Activated naive CD8-positive, alpha-beta T cell treated with anti-CD3 and anti-CD28 coated beads, Interleukin-2, amount 10 ng/mL, durations not matched to agents 7 days and 5 days (primary cell): ENCODE data around the gene CPM. TPM values are rescaled to one million over a fixed set of nuclear protein-coding genes. Genes with fewer than 3 reads are reported as not detected.

ENCODE experiments used
- ATAC-seq: fragments of 150-1000 bp; cut with Tn5 transposase; one replicate; pipeline ENCODE4 v1.10.0; 2021; ENCODE audit warnings: low read depth, moderate library complexity
- POLR2A ChIA-PET: fragments of 350-600 bp; sonication (Branson Sonifier 250); formaldehyde crosslinking; loops from one replicate; lab custom pipeline; 2021; ENCODE audit warnings: antibody characterized with exemption; lab: Charles Lee
- DNase-seq: peaks from one replicate; pipeline ENCODE4 v3.0.0; 2021
- H3K27ac Mint-ChIP-seq: one replicate; pipeline ENCODE4 v1.8.0; 2022; ENCODE audit warnings: mild to moderate bottlenecking, mixed read lengths
- H3K27me3 Mint-ChIP-seq: one replicate; pipeline ENCODE4 v1.8.0; 2022; ENCODE audit warnings: mild to moderate bottlenecking, moderate library complexity, mixed read lengths
- H3K36me3 Mint-ChIP-seq: one replicate; pipeline ENCODE4 v1.8.0; 2021; ENCODE audit warnings: mild to moderate bottlenecking, mixed read lengths
- H3K4me1 Mint-ChIP-seq: one replicate; pipeline ENCODE4 v1.8.0; 2021; ENCODE audit warnings: mixed read lengths
- H3K4me3 Mint-ChIP-seq: one replicate; pipeline ENCODE4 v1.8.0; 2022; ENCODE audit warnings: mild to moderate bottlenecking, moderate library complexity, mixed read lengths
- H3K9me3 Mint-ChIP-seq: one replicate; pipeline ENCODE4 v1.8.0; 2021; ENCODE audit warnings: mixed read lengths
- total RNA-seq, 2 experiments: library from RNA; stranded (reverse); gene quantifications; one replicate each; pipeline ENCODE4 v1.2.3, GENCODE V29; 2021

CPM gene
- total RNA-seq, 2 experiments from 2014 or later, result 1.2 to 1.6 TPM

GRCh38 chr12:68893201-68893600 lies 39.8 kb downstream of the CPM start:
- POLR2A ChIA-PET, result interaction anchor here (0.7 kb wide), 1 partner anchor 48 kb away, joined by 4 read pairs; no protein-coding TSS in a partner anchor
- no peaks in the 10 kb centered on the region for H3K9me3 Mint-ChIP-seq
- no peak for DNase-seq
- H3K27me3 Mint-ChIP-seq, result peaks cover 9% of the 10 kb centered on the region
- H3K4me1 Mint-ChIP-seq, result peaks cover 12% of the 10 kb centered on the region
- no peaks in the 10 kb centered on the region for H3K36me3 Mint-ChIP-seq
- no peak overlapping the region for H3K4me3 Mint-ChIP-seq
- ATAC-seq, result no peak
- H3K27ac Mint-ChIP-seq, result no peak overlapping the region

GRCh38 chr12:68891141-68891540 lies 41.8 kb downstream of the CPM start:
- ATAC-seq (no peak), DNase-seq (no peak)
- no peaks in the 10 kb centered on the region for H3K9me3 Mint-ChIP-seq
- H3K27me3 Mint-ChIP-seq, result peaks cover 6% of the 10 kb centered on the region
- peaks cover 14% of the 10 kb centered on the region for H3K4me1 Mint-ChIP-seq
- POLR2A ChIA-PET, result no interaction called here
- H3K4me3 Mint-ChIP-seq, result no peak overlapping the region
- H3K36me3 Mint-ChIP-seq, result no peaks in the 10 kb centered on the region
- H3K27ac Mint-ChIP-seq, result no peak overlapping the region

GRCh38 chr12:68890701-68891113 lies 42.3 kb downstream of the CPM start:
- POLR2A ChIA-PET, result no interaction called here

GRCh38 chr12:68888243-68888642 lies 44.7 kb downstream of the CPM start:
- no peak for DNase-seq
- peaks cover 2% of the 10 kb centered on the region for H3K27me3 Mint-ChIP-seq
- H3K9me3 Mint-ChIP-seq, result no peaks in the 10 kb centered on the region
- H3K36me3 Mint-ChIP-seq, result no peaks in the 10 kb centered on the region
- H3K4me1 Mint-ChIP-seq, result peaks cover 14% of the 10 kb centered on the region
- POLR2A ChIA-PET, result no interaction called here
- no peak overlapping the region for H3K4me3 Mint-ChIP-seq
- no peak for ATAC-seq
- H3K27ac Mint-ChIP-seq, result no peak overlapping the region

More at GRCh38 chr12:68890701-68891113, 42.3 kb downstream of the CPM start:
- DNase-seq, result no peak
- H3K36me3 Mint-ChIP-seq, result no peaks in the 10 kb centered on the region
- ATAC-seq, result no peak
- no peak overlapping the region for H3K27ac Mint-ChIP-seq
- peaks cover 2% of the 10 kb centered on the region for H3K27me3 Mint-ChIP-seq
- H3K4me3 Mint-ChIP-seq, result no peak overlapping the region
- no peaks in the 10 kb centered on the region for H3K9me3 Mint-ChIP-seq
- H3K4me1 Mint-ChIP-seq, result peaks cover 14% of the 10 kb centered on the region

GRCh38 chr12:68887641-68888040 lies 45.3 kb downstream of the CPM start:
- H3K27me3 Mint-ChIP-seq, result peaks cover 2% of the 10 kb centered on the region
- H3K36me3 Mint-ChIP-seq, result no peaks in the 10 kb centered on the region
- ATAC-seq, result no peak
- DNase-seq, result no peak
- H3K4me3 Mint-ChIP-seq, result no peak overlapping the region
- H3K27ac Mint-ChIP-seq, result no peak overlapping the region
- no peaks in the 10 kb centered on the region for H3K9me3 Mint-ChIP-seq
- POLR2A ChIA-PET, result no interaction called here
- H3K4me1 Mint-ChIP-seq, result peaks cover 15% of the 10 kb centered on the region

GRCh38 chr12:68886636-68887572 lies 46.1 kb downstream of the CPM start:
- DNase-seq (no peak), ATAC-seq (no peak)
- Mint-ChIP-seq H3K27ac (no peak overlapping the region), H3K36me3 (no peaks in the 10 kb centered on the region), H3K4me1 (peaks cover 13% of the 10 kb centered on the region), H3K9me3 (peaks cover 3% of the 10 kb centered on the region), H3K4me3 (no peak overlapping the region), H3K27me3 (peaks cover under 1% of the 10 kb centered on the region)
- POLR2A ChIA-PET, result no interaction called here

- POLR2A ChIA-PET, result no interaction called here
- ATAC-seq (no peak), DNase-seq (no peak)
- peaks cover 6% of the 10 kb centered on the region for H3K4me1 Mint-ChIP-seq
- H3K4me3 Mint-ChIP-seq, result no peak overlapping the region
- no peak overlapping the region for H3K27ac Mint-ChIP-seq
- H3K9me3 Mint-ChIP-seq, result peaks cover 3% of the 10 kb centered on the region
- peaks cover under 1% of the 10 kb centered on the region for H3K27me3 Mint-ChIP-seq
- H3K36me3 Mint-ChIP-seq, result no peaks in the 10 kb centered on the region
Observed at GRCh38 chr12:68885381-68885780, 47.6 kb downstream of the CPM start.

- H3K4me3 Mint-ChIP-seq, result no peak overlapping the region
- H3K27ac Mint-ChIP-seq, result no peak overlapping the region
- H3K4me1 Mint-ChIP-seq, result peaks cover 5% of the 10 kb centered on the region
- no peak for DNase-seq
- ATAC-seq, result no peak
- H3K9me3 Mint-ChIP-seq, result peaks cover 3% of the 10 kb centered on the region
- POLR2A ChIA-PET, result no interaction called here
- H3K27me3 Mint-ChIP-seq, result peaks cover 3% of the 10 kb centered on the region
- no peaks in the 10 kb centered on the region for H3K36me3 Mint-ChIP-seq
Observed at GRCh38 chr12:68884251-68884650, 48.7 kb downstream of the CPM start.

- POLR2A ChIA-PET, result no interaction called here
- H3K4me1 Mint-ChIP-seq, result peaks cover 3% of the 10 kb centered on the region
- H3K9me3 Mint-ChIP-seq, result peaks cover 5% of the 10 kb centered on the region
- H3K36me3 Mint-ChIP-seq, result peaks cover 2% of the 10 kb centered on the region
- H3K27ac Mint-ChIP-seq, result no peak overlapping the region
- H3K27me3 Mint-ChIP-seq, result peaks cover 3% of the 10 kb centered on the region
- ATAC-seq, result no peak
- H3K4me3 Mint-ChIP-seq, result no peak overlapping the region
- DNase-seq, result no peak
Observed at GRCh38 chr12:68883151-68883550, 49.8 kb downstream of the CPM start.

- no peak for DNase-seq
- ATAC-seq, result no peak
- H3K36me3 Mint-ChIP-seq, result peaks cover 2% of the 10 kb centered on the region
- peaks cover 5% of the 10 kb centered on the region for H3K9me3 Mint-ChIP-seq
- peaks cover 1% of the 10 kb centered on the region for H3K4me1 Mint-ChIP-seq
- POLR2A ChIA-PET, result no interaction called here
- peaks cover 3% of the 10 kb centered on the region for H3K27me3 Mint-ChIP-seq
- no peak overlapping the region for H3K4me3 Mint-ChIP-seq
- no peak overlapping the region for H3K27ac Mint-ChIP-seq
Observed at GRCh38 chr12:68882251-68882964, 50.6 kb downstream of the CPM start.

- POLR2A ChIA-PET, result no interaction called here
- no peak for ATAC-seq
- DNase-seq, result no peak
- H3K9me3 Mint-ChIP-seq, result peaks cover 5% of the 10 kb centered on the region
- peaks cover 3% of the 10 kb centered on the region for H3K4me1 Mint-ChIP-seq
- peaks cover 2% of the 10 kb centered on the region for H3K36me3 Mint-ChIP-seq
- H3K27ac Mint-ChIP-seq, result no peak overlapping the region
- peaks cover 7% of the 10 kb centered on the region for H3K27me3 Mint-ChIP-seq
- H3K4me3 Mint-ChIP-seq, result no peak overlapping the region
Observed at GRCh38 chr12:68880660-68881325, 52.2 kb downstream of the CPM start.

- Mint-ChIP-seq H3K9me3 (peaks cover 5% of the 10 kb centered on the region), H3K4me1 (peaks cover 3% of the 10 kb centered on the region), H3K36me3 (peaks cover 2% of the 10 kb centered on the region), H3K4me3 (no peak overlapping the region), H3K27me3 (peaks cover 7% of the 10 kb centered on the region), H3K27ac (no peak overlapping the region)
- ATAC-seq (no peak), DNase-seq (no peak)
- POLR2A ChIA-PET, result no interaction called here
Observed at GRCh38 chr12:68878846-68879245, 54.1 kb downstream of the CPM start.

GRCh38 chr12:68878283-68878682 lies 54.7 kb downstream of the CPM start:
- Mint-ChIP-seq H3K4me1 (peaks cover 3% of the 10 kb centered on the region), H3K9me3 (peaks cover 5% of the 10 kb centered on the region), H3K27ac (no peak overlapping the region), H3K36me3 (peaks cover 2% of the 10 kb centered on the region), H3K4me3 (no peak overlapping the region), H3K27me3 (peaks cover 7% of the 10 kb centered on the region)
- POLR2A ChIA-PET, result no interaction called here
- DNase-seq (no peak), ATAC-seq (no peak)
